ENCODE results near the gene SLC25A41. TPM values are rescaled to one million over a fixed set of nuclear protein-coding genes. Genes with fewer than 3 reads are reported as not detected.

The SLC25A41 gene
- total RNA-seq, 4 donors from 2014 or later = 0.21 TPM; not detected in 3

- WGBS, 2 donors = 87 to 92% methylated on average over 8 of the region's 8 CpGs
- TF ChIP-seq POLR2A (IDR thresholded peaks at IDR 0.05) (no peak), CTCF (IDR thresholded peaks at IDR 0.05) (no peak)
- no peak for DNase-seq (ENCODE audit: low spot score in 2 of 2)
Measured at GRCh38 chr19:6465663-6466062, 32.1 kb upstream of the SLC25A41 start.

GRCh38 chr19:6465006-6465405 lies 31.4 kb upstream of the SLC25A41 start:
- DNase-seq (ENCODE audit: low spot score in 2 of 2) = no peak
- 37 to 43% methylated on average over 9 of the region's 9 CpGs for WGBS, 2 donors
- TF ChIP-seq CTCF (IDR thresholded peaks at IDR 0.05) (no peak), POLR2A (IDR thresholded peaks at IDR 0.05) (no peak)
- H3K4me3 ChIP-seq (ENCODE audit: low read depth, poor library complexity, severe bottlenecking) = no peak overlapping the region
- intact Hi-C loops (cut with DNase I; ENCODE audit: low total_unique reads) = no loop called here

More at GRCh38 chr19:6465663-6466062, 32.1 kb upstream of the SLC25A41 start:
- H3K4me3 ChIP-seq (ENCODE audit: low read depth, poor library complexity, severe bottlenecking) = no peak overlapping the region
- intact Hi-C loops (cut with DNase I; ENCODE audit: low total_unique reads) = no loop called here

GRCh38 chr19:6464070-6464873 lies 30.7 kb upstream of the SLC25A41 start, which contains the start of gene CRB3:
CRB3 (plus strand) TSS chr19:6464271; CDS start chr19:6464702, 431 bp downstream.
- DNase-seq (ENCODE audit: low spot score in 2 of 2) = peak; percentile 69 to 93
- WGBS, 2 donors = 3 to 5% methylated on average over 33 to 64 of the region's 65 CpGs
- TF ChIP-seq CTCF (IDR thresholded peaks at IDR 0.05) = no peak
- TF ChIP-seq POLR2A (IDR thresholded peaks at IDR 0.05) = no peak
- H3K4me3 ChIP-seq (ENCODE audit: low read depth, poor library complexity, severe bottlenecking) = peak within 1 kb of the TSS; percentile 30
- intact Hi-C loops (cut with DNase I; ENCODE audit: low total_unique reads) = no loop called here

- intact Hi-C loops (cut with DNase I; ENCODE audit: low total_unique reads) = no loop called here
- peak; percentile 93 to 99 for DNase-seq (ENCODE audit: low spot score in 2 of 2)
- 0 to 1% methylated on average over 48 to 55 of the region's 57 CpGs for WGBS, 2 donors
- peak overlapping the region; percentile 48 for H3K4me3 ChIP-seq (ENCODE audit: low read depth, poor library complexity, severe bottlenecking)
- TF ChIP-seq POLR2A (IDR thresholded peaks at IDR 0.05) (no peak), CTCF (IDR thresholded peaks at IDR 0.05) (peak in 1 of 3 donors; percentile 17)
Measured at GRCh38 chr19:6460099-6460884, 26.7 kb upstream of the SLC25A41 start.

- intact Hi-C loops (cut with DNase I; ENCODE audit: low total_unique reads) = no loop called here
- 0 to 4% methylated on average over 39 to 41 of the region's 70 CpGs for WGBS, 2 donors
- DNase-seq (ENCODE audit: low spot score in 2 of 2) = peak; percentile 42 to 92
- TF ChIP-seq POLR2A (IDR thresholded peaks at IDR 0.05) (no peak), CTCF (IDR thresholded peaks at IDR 0.05) (no peak)
- peak within 1 kb of the TSS; percentile 48 for H3K4me3 ChIP-seq (ENCODE audit: low read depth, poor library complexity, severe bottlenecking)
Measured at GRCh38 chr19:6459262-6460098, 25.9 kb upstream of the SLC25A41 start, which contains the start of gene SLC25A23. SLC25A23 (minus strand) TSS chr19:6459792; CDS start chr19:6459628, 164 bp downstream.

Measured in lower leg skin (tissue), 4 donors.